Frontal cortex (tissue), 4 donors: ENCODE measurements around the gene HOXA7. TPM values are rescaled to one million over a fixed set of nuclear protein-coding genes. Genes with fewer than 3 reads are reported as not detected.

Experiments used
- DNase-seq, 2 donors: peaks; one replicate each; pipeline ENCODE4 v3.0.0; 2012; ENCODE audit warnings: low spot score in 2 of 2
- FAIRE-seq: peaks from 2 replicates; lab custom pipeline; 2012; peaks lifted over from hg19 to GRCh38; lab: Jason Lieb, UNC
- total RNA-seq: library from RNA; depleted of rRNA; stranded (reverse); fragments of >200 nt; gene quantifications from one replicate; pipeline ENCODE4 v1.2.3, GENCODE V29; 2014
- donor health status: control.
- donor health status: control.
- donor health status: control.

The HOXA7 gene
- total RNA-seq, 1 donor from 2014 or later: not detected

DNA sequence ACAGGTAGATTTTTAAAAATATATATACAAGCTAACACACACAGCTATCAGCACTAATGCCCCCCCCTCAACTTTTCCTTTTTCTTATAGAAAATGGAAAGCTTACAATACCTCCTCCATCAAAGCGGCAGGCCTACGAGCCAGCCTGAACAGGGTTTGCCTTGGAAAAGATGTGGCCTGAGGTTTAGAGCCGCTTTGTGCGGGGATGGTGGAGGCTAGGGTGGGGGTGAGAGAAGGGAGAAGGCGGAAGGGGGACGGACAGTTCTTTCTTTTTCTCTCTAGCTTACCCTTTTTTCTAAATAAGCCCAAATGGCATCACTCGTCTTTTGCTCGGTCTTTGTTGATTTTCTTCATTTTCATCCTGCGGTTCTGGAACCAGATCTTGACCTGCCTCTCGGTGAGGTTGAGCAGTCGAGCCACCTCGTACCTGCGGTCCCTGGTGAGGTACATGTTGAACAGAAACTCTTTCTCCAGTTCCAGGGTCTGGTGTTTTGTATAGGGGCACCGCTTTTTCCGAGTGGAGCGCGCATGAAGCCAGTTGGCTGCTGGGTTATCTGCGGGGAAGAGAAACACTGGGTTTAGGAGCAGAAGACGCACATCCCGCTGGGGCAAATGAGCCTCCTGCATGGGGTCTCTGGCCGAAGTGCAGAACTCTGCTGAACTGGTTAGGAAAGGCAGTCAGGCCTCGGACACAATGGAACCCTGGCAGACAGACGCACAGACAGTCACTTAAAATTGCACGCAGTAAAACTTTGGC is 7.0 kb upstream of the HOXA7 start:
- DNase-seq (no peak), FAIRE-seq (no peak)

- FAIRE-seq (no peak), DNase-seq (no peak)
Measured at GRCh38 chr7:27162561-27163287, 6.2 kb upstream of the HOXA7 start.

DNA sequence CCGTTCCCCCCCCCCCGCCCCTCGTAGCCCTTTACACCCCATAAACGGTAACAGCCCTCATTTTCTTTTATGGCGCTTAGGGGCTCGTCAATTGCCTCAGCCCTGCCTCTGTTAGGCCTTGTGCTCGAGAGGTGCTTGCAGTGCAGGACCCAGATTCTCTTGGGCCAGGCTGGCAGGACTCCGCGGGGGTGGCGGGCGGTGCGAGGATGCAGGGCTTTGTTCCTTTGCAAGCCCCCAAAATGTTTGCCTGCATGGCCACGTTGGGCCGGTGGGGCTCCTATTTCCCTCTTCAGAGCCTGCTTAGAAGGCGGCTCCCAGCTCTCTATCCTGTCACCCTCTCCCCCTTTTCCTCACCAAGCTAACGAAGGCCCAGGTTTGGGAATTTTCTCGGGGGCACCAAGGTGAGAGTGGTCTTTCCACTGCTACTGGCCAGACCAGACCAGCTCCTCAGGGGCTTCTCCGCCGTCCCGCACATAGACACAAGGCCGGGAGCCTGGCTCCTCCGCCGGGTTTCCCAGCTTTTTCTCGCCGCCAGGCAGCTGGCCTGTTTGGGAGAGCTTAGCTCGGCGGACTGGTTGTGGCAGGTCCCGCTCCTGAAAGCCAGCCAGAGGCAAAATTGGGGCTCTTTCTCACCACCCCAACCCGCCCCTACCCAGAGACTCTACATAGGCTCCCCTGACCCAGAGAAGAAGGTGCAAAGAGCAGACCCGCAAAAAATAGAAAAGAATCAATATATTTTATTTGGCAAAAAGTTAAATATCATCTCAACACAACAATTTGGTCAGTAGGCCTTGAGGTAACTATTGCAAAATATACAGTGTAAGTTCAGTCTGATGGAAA is 5.5 kb upstream of the HOXA7 start:
- no peak for DNase-seq
- FAIRE-seq: no peak

DNA sequence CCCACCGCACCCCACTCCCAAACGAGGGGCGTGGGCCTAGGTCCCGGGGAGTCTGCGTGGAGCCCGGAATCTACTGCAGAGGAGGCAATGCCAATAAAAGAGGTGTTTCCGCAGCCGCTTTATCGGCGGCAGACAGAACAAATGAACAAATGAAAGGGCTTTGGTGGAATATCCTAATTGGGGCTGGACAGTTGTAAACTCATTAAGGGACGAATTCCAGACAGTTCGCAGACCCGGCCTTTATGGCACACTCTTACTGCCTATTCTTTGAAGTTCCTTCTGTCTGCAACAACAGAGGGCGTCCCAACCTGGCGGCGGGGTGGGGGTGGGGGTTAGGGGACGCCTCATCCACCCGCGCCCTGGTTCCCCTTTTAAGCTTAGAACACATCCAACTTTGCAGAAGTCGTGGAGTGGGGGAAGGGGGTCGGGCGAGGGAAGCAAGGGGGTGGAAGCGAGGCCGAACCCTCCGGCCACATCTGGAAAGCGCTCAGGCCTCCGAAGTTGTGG is 4.8 kb upstream of the HOXA7 start:
- no peak for FAIRE-seq
- DNase-seq: no peak

DNA sequence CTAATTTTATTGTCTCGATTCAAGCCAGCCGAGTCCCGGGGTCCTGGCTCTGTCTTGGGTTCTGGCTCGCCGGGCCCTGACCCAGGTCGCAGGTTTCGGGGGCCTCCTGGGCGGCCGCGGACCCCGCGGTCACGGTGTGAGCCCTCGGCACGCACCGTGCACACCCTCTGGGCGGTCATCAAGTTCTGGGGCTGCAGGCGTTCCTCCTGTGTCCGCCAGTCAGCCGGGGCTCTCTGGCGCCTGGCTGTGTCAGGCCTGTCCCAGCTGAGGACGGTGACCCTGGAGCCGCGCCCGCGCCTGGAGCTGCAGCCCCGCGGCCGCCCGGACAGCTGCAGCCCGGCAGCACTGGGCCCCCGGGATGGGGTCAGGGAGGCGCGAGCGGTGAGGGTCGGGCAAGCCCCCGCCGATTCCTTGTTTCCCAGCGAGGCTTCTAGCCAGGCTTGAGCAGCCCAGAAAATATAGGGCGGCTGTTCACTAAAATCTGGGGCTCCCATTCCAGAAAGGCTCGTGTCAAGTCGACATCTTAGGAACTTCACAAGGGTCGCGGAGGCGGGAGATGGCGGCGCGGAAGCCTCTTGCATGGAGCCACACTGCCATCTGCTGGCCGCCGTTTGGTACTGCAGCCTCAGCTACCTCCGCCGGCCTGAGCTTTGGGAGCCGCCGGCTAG is 4.2 kb upstream of the HOXA7 start:
- no peak for FAIRE-seq
- DNase-seq: peak; percentile 91 to 93

- DNase-seq (no peak), FAIRE-seq (no peak)
Measured at GRCh38 chr7:27160145-27160545, 3.7 kb upstream of the HOXA7 start.

DNA sequence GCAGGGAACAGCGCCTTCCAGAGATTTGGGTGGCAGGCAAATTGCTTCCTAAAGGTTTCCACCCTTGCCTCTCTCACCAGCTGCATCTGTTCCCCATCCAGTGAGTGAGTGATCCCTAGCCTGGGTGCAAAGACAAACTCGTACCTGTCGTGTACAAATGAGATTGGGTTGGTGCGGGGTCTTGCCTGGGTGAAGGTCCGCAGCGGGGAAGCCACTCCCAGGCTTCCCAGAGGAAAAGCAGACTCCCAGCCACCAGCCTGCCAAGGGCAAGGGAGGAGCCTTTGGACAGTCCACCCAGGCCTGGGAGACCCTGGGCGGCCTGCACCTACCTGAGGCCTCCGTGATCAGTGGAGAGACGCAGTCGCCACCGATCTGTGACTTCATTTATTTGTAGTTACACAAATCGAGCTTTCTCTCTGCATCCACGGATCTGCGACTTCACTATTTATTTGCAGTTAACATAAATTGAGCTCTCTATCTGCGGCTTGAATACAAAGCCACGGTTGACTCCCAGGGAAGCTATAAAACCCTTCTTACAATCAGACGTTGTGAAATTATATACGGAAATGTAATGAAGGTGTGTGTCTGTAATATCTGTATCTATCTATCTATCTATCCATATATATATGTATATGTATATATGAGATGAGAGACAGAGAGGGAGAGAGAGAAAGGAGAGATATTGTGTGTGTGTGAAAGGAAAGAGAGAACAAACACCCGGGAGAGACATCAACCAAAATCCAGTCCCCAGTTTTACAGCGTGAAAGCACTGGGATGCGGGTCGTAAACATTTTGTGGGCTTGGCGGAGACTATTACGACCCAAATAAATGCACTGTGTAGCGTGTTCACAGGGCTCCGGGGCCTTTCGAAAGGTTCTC is 3.0 kb upstream of the HOXA7 start:
- FAIRE-seq (no peak), DNase-seq (no peak)

- no peak for DNase-seq
- no peak for FAIRE-seq
Measured at GRCh38 chr7:27158436-27159265, 2.2 kb upstream of the HOXA7 start.

- no peak for DNase-seq
- no peak for FAIRE-seq
Measured at GRCh38 chr7:27157702-27158431, 1.4 kb upstream of the HOXA7 start.

GRCh38 chr7:27156916-27157701 is 634 bp upstream of the HOXA7 start:
- no peak for DNase-seq
- no peak for FAIRE-seq

- FAIRE-seq: no peak
- no peak for DNase-seq
Measured at GRCh38 chr7:27155816-27156507, 513 bp downstream of the HOXA7 start.

DNA sequence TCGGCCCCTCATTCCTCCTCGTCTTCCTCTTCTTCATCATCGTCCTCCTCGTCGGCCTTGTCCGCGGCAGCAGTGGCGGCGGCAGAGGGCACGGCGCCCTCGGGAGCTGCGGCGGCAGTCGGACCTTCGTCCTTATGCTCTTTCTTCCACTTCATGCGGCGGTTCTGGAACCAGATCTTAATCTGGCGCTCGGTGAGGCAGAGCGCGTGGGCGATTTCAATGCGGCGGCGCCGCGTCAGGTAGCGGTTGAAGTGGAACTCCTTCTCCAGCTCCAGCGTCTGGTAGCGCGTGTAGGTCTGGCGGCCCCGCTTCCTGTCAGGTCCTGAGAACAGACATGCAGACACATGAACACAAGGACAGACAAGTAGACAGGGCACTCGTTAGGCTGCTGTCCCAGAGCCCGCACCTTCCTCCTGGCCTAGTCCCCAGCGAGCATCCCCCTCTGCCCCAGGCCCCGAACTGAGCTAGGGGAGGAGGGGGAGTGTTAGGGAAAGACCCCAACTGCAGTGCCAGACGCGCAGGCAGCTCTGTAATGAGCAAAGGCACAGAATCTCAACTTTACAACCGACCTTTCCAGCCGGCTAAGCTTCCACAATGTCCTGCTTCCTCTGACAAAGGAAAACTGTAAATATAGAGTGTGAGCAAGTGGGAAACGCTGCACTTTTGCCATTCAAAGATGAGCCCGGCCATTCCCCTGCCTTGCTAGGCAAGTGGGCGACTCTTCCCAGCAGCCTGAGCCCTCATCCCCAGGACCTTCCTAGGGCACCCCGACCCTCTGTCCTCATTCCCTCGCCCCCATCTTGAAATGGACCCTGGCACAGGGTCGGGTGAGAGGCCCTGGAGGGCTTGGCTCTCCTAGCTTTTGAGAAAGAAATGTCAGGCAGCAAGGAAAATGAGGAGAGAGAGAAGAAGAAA is 1.3 kb downstream of the HOXA7 start:
- DNase-seq (no peak), FAIRE-seq (no peak)

GRCh38 chr7:27154369-27154768 is 2.1 kb downstream of the HOXA7 start:
- FAIRE-seq (no peak), DNase-seq (no peak)

- DNase-seq: no peak
- no peak for FAIRE-seq
Measured at GRCh38 chr7:27153526-27153925, 2.9 kb downstream of the HOXA7 start.

DNA sequence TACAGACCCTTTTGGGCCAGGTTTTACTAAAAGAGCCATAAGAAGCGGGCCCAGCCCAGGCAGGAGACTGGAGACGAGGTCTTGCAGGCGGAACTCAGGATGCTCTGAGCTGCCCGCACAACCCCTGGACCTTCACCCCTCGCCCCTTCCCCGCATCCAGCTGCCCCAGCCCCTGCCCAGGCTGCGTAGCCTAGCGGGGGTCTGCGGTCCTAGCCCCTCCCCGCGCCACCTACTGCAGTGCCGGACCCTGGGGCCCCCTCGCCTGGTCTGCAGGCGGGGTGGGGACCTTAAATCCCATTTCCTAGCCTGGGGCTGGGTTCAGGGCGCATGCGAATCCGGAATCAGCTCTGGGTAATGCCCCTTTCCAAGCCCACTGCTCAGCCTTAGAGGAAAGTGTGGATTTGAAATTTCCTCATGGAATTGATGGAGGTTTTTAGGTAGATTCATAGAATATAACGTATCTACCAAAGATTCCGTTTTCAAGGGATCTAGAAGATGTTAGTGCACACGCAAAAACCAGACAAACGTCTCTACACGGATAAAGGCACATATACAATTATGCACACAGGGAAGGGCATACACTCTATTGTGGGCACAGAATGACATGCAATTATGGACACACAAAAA is 3.5 kb downstream of the HOXA7 start:
- no peak for FAIRE-seq
- no peak for DNase-seq
